Activated CD8-positive, alpha-beta memory T cell treated with anti-CD3 and anti-CD28 coated beads for 36 hours (primary cell): Measurements from ENCODE around the gene WNT5B. TPM values are rescaled to one million over a fixed set of nuclear protein-coding genes. Genes with fewer than 3 reads are reported as not detected.

Experiments used
- CTCF ChIA-PET: fragments of 350-600 bp; sonication (Branson Sonifier 250); formaldehyde crosslinking; loops from one replicate; lab custom pipeline; 2021; ENCODE audit warnings: antibody characterized with exemption; lab: Charles Lee
- POLR2A ChIA-PET: fragments of 350-600 bp; sonication (Branson Sonifier 250); formaldehyde crosslinking; loops from one replicate; lab custom pipeline; 2021; ENCODE audit warnings: antibody characterized with exemption; lab: Charles Lee
- total RNA-seq, 2 experiments: library from RNA; stranded (reverse); gene quantifications; one replicate each; pipeline ENCODE4 v1.2.3, GENCODE V29; 2021

The WNT5B gene
- total RNA-seq, 2 experiments from 2014 or later, result not detected

GRCh38 chr12:1640328-1641234 lies 11.6 kb downstream of the WNT5B start:
- CTCF ChIA-PET, result interaction anchor here (1.5 kb wide), 1 partner anchor 12 kb away, joined by 8 read pairs; no protein-coding TSS in a partner anchor
- POLR2A ChIA-PET, result no interaction called here

- CTCF ChIA-PET, result interaction anchor here (1.6 kb wide), 1 partner anchor 8 kb away, joined by 5 read pairs; no protein-coding TSS in a partner anchor
- POLR2A ChIA-PET, result no interaction called here
Measured at GRCh38 chr12:1642513-1642912, 13.5 kb downstream of the WNT5B start.

DNA sequence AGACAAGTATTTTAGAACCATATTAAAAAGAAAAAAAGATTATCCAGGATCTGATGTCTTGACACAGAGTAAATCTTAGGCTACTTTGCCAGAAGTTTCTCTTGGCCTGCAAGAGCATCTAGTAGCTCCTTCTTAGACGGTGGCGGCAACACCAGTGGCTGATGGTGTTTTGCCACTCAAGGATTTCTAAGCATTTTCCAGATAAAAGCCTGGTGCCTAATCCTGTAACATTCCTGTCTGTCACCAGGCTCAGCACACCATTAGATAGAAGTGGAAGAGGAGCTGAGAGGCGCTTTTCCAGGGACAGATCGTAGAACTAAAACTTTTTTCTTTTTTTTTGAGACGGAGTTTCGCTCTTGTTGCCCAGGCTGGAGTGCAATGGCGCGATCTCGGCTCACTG lies 14.0 kb downstream of the WNT5B start:
- ChIA-PET POLR2A (no interaction called here), CTCF (interaction anchor here (0.7 to 1.6 kb wide), 4 partner anchors 8 to 415 kb away, joined by 3 to 5 read pairs (median 4); no protein-coding TSS in a partner anchor)

- ChIA-PET CTCF (interaction anchor here (0.6 to 2.5 kb wide), 4 partner anchors 9 to 296 kb away, joined by 3 to 5 read pairs (median 4); no protein-coding TSS in a partner anchor), POLR2A (no interaction called here)
Measured at GRCh38 chr12:1643905-1644533, 15.0 kb downstream of the WNT5B start.

DNA sequence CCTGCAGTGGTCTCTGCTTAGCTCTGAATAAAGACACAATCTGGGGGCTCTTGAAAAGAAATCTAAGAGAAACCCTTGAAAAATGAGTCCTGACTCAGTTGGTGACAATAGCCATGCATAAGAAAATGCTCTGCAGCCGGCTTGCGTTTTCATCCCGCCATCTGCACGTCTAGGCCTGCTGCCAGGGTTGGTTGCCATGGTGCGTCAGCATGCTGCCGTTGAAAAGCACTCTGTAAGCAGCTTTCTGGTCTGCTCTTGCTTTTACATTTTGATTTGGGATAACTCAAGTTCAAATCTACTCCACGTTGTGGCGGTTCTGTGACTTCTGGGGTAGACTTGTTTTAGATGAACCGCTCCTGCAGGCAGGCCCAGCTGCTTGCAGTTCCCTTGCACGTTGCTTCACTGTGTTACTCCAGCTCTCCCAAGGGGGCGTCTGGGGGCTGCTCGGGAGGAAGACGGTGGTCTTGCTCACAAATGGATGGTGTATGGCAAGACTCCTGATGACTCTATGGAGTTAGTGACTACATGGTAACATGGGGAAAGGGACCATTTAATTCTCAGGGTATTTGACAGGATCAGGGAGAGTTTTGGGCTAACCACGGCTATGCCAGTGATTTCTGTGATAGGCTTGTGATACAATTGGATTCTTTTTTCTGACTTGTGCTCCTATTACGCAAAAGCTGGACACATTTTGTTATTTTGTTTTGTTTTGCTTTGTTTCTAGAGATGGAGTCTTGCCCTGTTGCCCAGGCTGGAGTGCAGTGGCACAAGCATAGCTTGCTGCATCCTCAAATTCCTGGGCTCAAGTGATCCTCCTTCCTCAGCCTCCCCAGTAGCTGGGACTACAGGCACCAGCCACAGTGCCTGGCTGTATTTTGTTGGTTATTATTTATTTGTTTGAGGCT lies 15.8 kb downstream of the WNT5B start:
- POLR2A ChIA-PET, result no interaction called here
- CTCF ChIA-PET, result interaction anchor here (0.6 to 17.4 kb wide), 4 partner anchors 8 to 295 kb away, joined by 3 to 195 read pairs (median 4); no protein-coding TSS in a partner anchor

DNA sequence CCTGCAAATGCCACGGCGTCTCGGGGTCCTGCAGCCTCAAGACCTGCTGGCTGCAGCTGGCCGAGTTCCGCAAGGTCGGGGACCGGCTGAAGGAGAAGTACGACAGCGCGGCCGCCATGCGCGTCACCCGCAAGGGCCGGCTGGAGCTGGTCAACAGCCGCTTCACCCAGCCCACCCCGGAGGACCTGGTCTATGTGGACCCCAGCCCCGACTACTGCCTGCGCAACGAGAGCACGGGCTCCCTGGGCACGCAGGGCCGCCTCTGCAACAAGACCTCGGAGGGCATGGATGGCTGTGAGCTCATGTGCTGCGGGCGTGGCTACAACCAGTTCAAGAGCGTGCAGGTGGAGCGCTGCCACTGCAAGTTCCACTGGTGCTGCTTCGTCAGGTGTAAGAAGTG lies 16.8 kb downstream of the WNT5B start:
- ChIA-PET POLR2A (no interaction called here), CTCF (interaction anchor here (1.9 to 17.4 kb wide), 3 partner anchors 11 to 294 kb away, joined by 4 to 195 read pairs (median 5); no protein-coding TSS in a partner anchor)

DNA sequence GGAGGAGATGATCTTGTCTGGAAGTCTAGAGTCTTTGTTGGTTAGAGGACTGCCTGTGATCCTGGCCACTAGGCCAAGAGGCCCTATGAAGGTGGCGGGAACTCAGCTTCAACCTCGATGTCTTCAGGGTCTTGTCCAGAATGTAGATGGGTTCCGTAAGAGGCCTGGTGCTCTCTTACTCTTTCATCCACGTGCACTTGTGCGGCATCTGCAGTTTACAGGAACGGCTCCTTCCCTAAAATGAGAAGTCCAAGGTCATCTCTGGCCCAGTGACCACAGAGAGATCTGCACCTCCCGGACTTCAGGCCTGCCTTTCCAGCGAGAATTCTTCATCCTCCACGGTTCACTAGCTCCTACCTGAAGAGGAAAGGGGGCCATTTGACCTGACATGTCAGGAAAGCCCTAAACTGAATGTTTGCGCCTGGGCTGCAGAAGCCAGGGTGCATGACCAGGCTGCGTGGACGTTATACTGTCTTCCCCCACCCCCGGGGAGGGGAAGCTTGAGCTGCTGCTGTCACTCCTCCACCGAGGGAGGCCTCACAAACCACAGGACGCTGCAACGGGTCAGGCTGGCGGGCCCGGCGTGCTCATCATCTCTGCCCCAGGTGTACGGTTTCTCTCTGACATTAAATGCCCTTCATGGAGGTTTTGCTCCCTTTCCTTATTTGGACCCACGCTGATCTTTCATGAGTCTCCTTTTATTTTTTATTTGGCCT lies 17.7 kb downstream of the WNT5B start:
- ChIA-PET POLR2A (no interaction called here), CTCF (interaction anchor here (1.9 to 17.4 kb wide), 2 partner anchors 12 to 145 kb away, joined by 4 to 195 read pairs; no protein-coding TSS in a partner anchor)

- POLR2A ChIA-PET, result no interaction called here
- CTCF ChIA-PET, result interaction anchor here (1.9 to 17.4 kb wide), 2 partner anchors 13 to 144 kb away, joined by 4 to 195 read pairs; no protein-coding TSS in a partner anchor
Measured at GRCh38 chr12:1647285-1647669, 18.2 kb downstream of the WNT5B start.

DNA sequence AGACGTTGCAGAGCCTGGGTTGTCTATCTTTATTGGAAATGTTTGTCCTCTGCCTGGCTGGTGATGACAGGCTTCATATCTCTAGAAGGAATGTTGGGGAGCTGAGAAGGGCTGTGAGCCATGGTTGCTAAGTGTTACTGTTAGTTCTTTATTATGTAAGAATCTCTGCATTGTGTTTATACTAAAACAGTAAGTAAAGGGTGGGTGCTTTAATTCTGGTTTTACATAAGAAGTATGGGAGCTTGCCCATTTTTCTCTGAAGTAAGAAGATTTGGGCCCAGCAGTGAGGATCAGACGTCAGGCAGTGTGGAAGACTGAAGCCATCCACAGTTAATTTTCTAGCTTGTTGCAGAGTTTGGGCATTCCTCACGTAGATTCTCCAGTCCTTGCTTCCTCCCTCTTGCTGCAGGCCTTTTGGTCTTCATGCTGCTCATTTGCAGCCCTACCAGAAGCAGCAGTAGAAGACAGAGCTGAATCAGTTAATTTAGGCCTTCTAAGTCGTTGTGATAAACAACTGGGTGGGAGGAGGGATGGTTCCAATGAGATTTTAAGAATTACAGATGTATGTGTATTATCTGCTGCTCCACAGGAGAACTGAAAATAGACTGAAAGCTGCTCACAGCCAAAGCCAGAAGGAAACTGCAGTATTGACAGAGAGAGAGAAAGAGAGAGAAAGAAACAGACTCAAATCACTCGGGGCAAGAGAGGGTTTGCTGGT lies 21.4 kb downstream of the WNT5B start:
- POLR2A ChIA-PET, result no interaction called here
- CTCF ChIA-PET, result interaction anchor here (17.4 kb wide), 1 partner anchor 141 kb away, joined by 195 read pairs; no protein-coding TSS in a partner anchor

GRCh38 chr12:1650978-1651361 lies 21.9 kb downstream of the WNT5B start:
- POLR2A ChIA-PET, result no interaction called here
- CTCF ChIA-PET, result interaction anchor here (17.4 kb wide), 1 partner anchor 140 kb away, joined by 195 read pairs; no protein-coding TSS in a partner anchor

- CTCF ChIA-PET, result interaction anchor here (0.6 to 17.4 kb wide), 5 partner anchors 11 to 517 kb away, joined by 3 to 195 read pairs (median 8); no protein-coding TSS in a partner anchor
Measured at GRCh38 chr12:1651946-1652345, 22.9 kb downstream of the WNT5B start.

DNA sequence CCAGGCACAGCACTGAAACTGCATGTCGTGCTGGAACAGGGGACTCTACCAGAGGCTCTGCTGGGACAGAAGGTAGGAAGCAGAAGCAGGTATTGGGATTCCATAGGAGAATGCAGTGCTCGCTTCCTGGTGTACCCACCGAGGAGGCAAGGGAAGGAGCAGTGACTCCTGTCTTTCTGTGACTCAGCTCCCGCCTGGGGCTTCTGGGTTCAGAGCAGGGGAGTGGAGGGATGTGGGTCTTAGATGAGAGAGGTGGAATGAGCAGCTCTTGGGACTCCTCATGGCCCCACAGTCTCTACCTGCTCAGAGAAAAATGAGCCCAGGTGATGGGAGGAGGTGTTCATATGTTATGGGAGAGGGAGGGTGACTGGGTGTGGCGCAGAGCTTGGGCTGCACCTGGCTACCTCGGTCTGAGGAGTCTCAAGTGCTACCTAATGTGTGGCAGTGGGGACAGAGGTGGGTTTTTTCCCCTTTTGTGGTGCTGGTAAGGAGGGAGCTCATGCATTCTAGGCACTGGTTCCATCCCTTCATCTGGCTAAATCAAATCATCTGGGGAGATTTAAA lies 26.3 kb downstream of the WNT5B start:
- CTCF ChIA-PET, result interaction anchor here (0.7 to 17.4 kb wide), 3 partner anchors 74 to 285 kb away, joined by 3 to 195 read pairs (median 3); no protein-coding TSS in a partner anchor
- POLR2A ChIA-PET, result interaction anchor here (1.0 kb wide), 1 partner anchor 136 kb away, joined by 3 read pairs; no protein-coding TSS in a partner anchor

More at GRCh38 chr12:1651946-1652345, 22.9 kb downstream of the WNT5B start:
- POLR2A ChIA-PET, result no interaction called here

GRCh38 chr12:1656902-1657301 lies 27.9 kb downstream of the WNT5B start:
- ChIA-PET CTCF (interaction anchor here (0.6 to 17.4 kb wide), 3 partner anchors 134 to 894 kb away, joined by 3 to 195 read pairs (median 3); no protein-coding TSS in a partner anchor), POLR2A (no interaction called here)

DNA sequence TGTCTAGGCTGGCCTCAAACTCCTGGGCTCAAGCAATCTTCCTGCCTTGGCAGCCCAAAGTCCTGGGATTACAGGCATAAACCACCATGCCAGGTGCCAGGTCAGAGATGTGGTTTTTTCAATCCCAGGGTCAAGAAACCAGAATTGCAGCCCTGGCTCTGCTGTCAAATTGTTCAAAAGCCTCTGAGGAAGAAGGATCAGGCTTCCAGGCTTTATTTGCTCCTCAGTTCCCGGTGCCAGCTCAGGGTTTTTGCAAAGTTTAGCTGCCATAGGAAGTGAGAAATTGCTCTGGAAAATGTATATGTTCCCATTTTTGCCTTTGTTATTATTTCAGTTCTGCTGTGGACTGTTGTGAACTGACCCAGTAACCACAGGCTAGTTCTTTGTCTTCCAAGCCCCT lies 28.7 kb downstream of the WNT5B start:
- ChIA-PET CTCF (interaction anchor here (0.6 to 17.4 kb wide), 4 partner anchors 14 to 895 kb away, joined by 3 to 195 read pairs (median 4); no protein-coding TSS in a partner anchor), POLR2A (no interaction called here)

- CTCF ChIA-PET, result interaction anchor here (0.6 to 17.4 kb wide), 4 partner anchors 7 to 279 kb away, joined by 3 to 195 read pairs (median 6); no protein-coding TSS in a partner anchor
- POLR2A ChIA-PET, result interaction anchor here (0.6 to 1.6 kb wide), 2 partner anchors 28 to 131 kb away, joined by 4 read pairs; no protein-coding TSS in a partner anchor
Measured at GRCh38 chr12:1660304-1661187, 31.5 kb downstream of the WNT5B start.
